HG03196 (cell line): ENCODE data around the gene CHID1.

Experiments
- ATAC-seq: cut with Tn5 transposase; IDR thresholded peaks from one replicate; pipeline ENCODE4 v1.9.1; 2021; ENCODE audit not compliant: unreplicated experiment

CHID1 gene

DNA sequence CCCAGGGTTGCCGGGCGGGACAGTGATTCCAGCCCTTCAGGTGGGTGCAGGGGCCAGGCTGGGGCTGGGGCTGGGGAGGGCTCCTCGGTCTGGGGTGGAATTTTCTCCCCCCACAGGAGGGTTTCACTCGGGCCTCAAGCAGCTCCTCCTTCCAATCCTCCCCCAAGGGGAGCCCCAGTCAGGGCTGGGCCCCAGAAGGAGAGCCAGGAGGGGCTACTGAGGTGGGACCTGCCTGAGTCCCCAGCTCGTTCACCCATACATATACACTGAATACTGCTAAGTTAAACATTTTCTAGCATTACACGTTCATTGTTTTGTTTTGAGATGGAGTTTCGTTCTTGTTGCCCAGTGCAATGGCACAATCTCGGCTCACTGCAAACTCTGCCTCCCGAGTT lies 84.4 kb downstream of the CHID1 start:
- no peak for ATAC-seq

DNA sequence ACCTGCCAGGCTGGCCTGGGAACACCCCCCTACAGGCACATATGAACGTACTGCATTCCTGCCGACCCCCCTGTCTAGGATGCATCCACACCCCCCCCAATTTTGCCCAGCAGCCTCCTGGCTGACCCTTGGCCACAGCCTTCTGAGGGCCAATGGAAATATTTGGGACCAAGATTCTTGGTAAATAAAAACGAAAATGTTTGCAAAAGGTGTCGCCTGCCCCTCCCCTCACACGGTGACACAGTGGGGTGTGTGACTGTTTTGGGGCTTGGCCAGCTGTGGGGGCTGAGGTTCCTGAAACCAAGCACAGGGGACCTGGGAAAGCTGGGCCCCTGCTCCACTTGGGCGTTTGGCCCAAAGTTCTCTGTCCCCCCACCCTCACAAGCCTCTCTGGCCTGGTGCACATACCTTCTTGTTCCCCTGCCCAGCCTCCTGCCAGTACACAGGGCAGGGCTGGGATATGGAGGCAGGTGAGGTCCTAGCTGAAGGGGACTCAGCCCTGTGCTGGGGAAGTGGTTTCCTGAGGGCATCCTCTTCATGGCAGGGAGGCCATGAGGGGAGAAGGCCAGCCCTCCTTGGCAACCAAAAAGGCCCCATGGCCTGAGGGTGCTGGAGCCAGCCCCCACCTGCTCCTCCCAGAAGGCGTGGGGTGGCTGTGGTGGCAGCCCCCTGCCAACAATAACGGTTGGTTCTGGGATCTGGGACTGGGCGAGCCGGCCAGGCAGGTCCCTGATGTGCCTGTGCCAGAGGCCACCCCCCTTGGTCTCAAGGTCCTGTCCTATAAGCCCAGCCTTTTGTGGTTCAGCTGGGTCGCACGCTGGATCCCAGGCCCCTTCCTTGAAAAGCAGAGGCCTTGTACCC lies 85.0 kb downstream of the CHID1 start:
- no peak for ATAC-seq

DNA sequence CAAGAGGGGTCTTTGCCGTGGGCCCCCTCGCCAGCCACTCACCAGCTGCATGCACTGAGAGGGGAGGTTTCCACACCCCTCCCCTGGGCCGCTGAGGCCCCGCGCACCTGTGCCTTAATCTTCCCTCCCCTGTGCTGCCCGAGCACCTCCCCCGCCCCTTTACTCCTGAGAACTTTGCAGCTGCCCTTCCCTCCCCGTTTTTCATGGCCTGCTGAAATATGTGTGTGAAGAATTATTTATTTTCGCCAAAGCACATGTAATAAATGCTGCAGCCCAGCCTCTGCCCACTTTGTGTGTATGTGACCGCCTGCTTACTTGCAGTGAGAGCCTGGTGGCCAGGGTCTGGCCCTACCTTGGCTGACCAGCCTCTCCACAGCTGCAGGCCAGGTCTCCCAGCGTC lies 85.7 kb downstream of the CHID1 start:
- no peak for ATAC-seq

DNA sequence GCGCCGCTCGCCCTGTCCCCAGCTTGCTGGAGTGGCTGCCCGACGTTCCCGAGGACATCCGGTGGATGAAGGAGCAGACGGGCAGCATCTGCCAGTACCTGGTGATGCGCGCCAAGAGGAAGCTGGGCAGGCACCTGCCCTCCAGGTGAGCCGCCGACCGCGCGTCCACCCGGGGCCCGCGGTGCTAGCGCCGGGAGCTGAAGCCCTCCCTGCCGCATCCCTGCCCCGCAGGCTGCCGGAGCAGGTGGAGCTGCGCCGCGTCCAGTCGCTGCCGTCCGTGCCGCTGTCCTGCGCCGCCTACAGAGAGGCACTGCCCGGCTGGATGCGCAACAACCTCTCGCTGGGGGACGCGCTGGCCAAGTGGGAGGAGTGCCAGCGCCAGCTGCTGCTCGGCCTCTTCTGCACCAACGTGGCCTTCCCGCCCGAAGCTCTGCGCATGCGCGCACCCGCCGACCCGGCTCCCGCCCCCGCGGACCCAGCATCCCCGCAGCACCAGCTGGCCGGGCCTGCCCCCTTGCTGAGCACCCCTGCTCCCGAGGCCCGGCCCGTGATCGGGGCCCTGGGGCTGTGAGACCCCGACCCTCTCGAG lies 86.2 kb downstream of the CHID1 start:
- ATAC-seq: no peak

DNA sequence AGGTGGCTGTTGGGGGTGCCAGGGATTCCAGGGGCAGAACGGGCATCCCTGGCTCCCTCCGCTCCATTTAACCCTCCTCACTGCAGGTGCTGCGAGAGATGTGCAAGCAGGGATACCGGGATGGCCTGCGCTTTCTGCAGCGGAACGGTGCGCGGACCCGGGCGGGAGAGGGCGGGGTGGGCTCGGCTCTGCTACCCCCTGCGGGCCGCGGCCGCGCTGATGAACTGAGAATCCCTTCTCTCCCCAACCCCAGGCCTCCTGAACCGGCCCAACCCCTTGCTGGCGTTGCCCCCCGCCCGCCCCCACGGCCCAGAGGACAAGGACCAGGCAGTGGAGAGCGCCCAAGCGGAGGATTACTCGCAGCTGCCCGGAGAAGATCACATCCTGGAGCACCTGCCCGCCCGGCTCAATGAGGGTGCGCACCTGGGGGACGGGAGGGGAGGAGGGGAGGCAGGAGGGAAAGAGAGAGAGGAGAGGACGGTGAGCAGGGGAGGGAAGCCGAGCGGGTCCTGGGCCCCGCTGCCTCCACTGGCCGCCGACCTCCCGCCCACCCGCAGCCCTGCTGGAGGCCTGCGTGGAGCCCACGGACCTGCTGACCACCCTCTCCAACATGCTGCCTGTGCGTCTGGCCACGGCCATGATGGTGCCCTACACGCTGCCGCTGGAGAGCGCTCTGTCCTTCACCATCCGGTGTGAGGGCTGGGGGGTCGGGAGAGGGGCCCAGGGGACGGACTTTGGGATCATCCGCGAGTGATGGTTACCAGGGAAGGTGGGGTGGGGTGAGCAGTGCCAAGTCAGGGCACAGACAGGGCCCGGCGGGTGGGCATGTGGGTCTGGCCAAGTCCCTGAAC lies 86.9 kb downstream of the CHID1 start:
- ATAC-seq: no peak

DNA sequence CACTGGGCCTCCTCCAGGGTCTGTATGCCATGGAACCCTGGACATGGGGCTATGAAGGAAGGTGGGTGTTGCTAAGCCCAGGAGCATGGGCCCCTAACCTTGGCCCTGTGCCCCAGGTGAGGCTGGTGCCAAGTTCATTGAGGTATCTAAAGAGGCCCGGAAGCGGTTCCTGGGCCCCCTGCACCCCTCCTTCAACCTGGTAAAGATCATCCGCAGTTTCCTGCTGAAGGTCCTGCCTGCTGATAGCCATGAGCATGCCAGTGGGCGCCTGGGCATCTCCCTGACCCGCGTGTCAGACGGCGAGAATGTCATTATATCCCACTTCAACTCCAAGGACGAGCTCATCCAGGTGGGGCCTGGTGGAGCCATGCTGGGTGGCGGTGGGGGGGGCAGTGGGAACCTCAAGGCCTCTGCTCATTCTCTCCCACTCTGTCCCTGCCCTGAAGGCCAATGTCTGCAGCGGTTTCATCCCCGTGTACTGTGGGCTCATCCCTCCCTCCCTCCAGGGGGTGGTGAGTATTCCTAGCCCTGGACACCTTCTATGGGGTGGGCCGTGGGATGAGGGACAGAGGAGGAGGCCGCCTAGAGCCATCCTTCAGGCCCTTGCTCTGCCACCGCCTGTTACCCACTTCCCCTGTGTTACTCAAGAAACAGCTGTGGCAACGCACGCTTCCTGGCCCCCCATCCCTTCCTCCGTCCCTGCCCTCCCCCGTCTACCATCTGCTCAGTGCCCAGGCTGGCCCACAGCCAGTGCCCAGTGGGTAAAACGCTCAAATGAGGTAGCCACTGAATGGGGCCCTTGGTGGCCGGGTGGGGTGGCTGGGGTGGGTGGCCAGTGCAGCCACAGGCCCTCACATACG lies 88.9 kb downstream of the CHID1 start:
- ATAC-seq: no peak

DNA sequence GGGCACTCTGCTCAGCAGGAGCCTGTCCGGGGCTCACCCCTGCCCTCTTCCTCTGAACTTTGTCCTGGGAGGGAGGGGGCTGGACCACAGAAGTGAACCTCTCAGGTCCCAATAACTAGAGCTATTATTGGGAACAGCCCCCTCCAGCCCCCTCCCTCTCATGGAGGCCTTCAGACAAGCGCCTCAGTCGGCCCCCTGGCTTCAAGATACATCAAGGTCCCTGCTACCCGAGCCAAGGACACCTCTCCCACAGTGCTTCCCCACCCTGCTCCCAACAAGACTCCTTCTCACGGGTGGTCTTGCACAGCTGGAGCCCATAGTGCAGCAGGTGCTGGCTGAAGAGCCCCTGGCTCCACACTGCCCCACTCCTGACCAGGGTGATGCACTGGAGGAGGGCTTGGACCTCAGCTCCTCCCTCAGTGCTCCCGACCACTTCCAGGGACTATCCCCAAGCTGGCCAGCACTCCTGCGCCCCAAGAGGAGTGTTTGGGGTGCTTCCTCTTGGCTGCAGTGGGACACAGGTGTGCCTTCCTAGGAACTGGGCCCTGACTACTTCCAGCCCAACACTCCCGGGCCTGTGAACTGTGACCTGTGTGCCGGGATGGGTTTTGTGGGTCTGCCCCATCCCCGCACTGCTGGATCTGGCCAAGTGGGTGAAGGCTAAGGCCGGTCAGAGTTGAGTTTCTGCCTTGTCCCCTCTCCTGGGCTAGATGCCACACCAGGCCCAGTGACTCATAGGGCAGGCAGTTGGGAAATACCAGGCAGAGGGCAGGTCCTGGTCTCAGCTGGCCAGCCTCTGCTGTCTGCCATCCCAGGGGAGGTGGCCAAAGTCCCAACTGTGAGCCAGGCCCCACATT lies 89.7 kb downstream of the CHID1 start:
- no peak for ATAC-seq

DNA sequence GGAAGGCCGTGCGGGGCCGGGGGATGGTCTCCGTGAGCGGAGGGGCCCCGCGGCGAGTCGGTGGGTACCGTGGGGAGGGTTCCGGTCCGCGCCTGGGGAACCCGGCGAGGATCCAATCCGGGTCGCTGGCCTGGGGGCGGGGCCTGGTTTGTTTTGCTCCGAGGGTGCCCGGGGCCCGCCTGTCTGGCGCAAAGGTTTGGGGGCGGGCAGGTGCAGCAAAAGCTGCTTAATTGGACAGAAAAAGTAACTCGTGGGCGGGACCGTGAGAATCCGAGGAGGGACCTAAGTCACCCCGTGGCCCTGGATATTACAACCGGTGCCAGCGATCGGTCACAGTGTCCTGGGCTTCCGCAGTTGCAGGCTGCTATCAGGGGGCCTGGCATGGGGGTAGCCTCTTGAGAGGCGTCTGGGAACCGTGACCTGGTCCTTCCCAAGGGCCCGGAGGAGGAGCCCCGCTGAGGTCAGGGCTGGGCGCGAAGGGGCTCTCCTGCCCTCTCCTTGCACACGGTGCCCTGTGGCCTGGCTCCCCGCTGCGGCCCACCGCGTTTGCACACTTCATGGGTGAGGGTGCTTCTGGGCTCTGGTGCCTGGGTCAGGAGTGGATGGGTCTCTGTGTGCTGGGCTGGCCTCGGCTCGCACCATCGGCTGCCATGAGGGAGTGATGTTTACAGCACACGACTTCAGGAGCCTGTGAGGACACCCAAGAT lies 90.5 kb downstream of the CHID1 start:
- peak; percentile 58 for ATAC-seq

DNA sequence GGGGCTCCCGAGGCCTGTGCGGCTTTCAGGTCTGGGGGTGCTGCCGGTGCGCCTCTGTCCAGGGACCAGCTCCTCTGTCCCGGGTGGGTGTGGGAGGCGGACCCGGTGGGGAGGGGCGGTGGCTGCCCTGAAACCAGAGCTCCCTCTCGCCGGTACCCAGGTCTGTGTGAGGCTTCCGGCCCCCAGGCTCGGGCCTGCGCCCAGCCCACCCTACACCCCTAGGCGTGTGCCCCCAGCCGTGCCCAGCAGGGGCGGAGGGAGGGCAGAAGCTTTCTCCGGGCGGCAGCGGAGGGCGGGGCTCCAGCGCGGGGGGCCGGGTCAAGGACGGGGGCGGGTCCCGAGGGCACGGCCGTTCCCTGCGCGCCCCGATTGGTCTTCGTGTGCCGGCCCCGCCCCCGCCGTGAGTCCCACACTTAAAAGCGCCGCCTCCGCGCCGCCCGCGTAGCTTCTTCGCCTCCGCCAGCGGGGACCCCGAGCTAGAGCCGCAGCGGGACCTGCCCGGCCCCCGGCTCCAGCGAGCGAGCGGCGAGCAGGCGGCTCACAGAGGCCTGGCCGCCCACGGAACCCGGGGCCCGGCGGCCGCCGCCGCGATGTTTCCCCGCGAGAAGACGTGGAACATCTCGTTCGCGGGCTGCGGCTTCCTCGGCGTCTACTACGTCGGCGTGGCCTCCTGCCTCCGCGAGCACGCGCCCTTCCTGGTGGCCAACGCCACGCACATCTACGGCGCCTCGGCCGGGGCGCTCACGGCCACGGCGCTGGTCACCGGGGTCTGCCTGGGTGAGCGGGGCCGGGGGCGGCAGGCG lies 91.3 kb downstream of the CHID1 start:
- ATAC-seq: peak; percentile 47

DNA sequence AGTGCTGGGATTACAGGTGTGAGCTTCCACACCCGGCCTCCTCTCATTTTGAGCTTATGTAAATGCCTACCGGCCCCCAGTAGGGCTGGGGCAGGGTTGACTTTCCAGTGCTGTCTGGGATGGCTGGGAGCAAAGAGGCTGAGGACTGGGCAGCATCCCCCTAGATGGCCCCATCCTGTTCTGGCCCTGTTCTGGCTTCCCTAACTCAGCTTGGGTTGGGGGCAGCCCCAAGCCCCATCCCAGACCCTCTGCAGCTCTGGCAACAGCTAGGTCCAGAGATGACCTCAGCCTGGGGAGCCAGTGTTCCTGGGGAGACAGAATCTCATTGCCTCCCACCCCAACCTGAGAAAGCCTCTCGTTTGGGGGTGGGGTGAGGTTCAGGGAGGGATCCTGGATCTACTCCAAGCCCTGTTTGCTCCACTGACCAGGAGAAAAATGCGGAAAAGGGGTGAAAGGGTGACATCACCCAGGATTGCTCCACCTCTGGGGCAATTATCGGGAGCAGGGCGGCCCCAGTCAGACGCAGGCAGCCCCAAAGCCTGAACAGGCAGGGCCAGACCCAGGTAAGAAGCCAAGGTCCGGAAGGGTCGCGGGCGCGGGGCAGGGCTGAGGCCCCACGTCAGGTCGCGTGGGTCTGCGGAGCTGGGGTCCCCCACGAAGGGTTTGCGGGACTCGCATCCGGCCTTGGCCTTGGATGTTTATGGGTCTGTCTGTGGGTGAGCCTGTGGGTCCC lies 92.0 kb downstream of the CHID1 start, which contains the start of gene PNPLA2:
Gene PNPLA2 (plus strand): TSS at position 519 of the 733 bp plus-strand sequence. CDS start 805 bp downstream, outside the sequence.
- ATAC-seq: no peak
